Vagina (tissue), 2 donors: ENCODE results near the gene NFATC4.

ENCODE experiments used
- POLR2A ChIP-seq, 2 donors: fragments of 450-650 bp; IDR thresholded peaks; one replicate each; pipeline ENCODE4 v1.6.1; 2017; ENCODE audit warnings: antibody characterized with exemption in 2 of 2, mild to moderate bottlenecking in 2 of 2, moderate library complexity in 2 of 2
- POLR2AphosphoS5 ChIP-seq, 2 donors: sonication (generic); formaldehyde crosslinking; IDR thresholded peaks; one replicate each; pipeline ENCODE4 v1.9.0; 2017; ENCODE audit warnings: antibody characterized with exemption in 2 of 2, mild to moderate bottlenecking in 2 of 2, low read depth in 1 of 2; ENCODE audit not compliant: insufficient read depth in 1 of 2
- TF ChIP-seq, protein P1 (sequence below), 3 experiments: fragments of 450-650 bp in 2 of 3; fragments of 200-600 bp in 1 of 3; sonication (generic) in 1 of 3; IDR thresholded peaks; one replicate each; pipeline ENCODE4 v1.5.1; 2017 to 2019; ENCODE audit warnings: antibody characterized with exemption in 3 of 3, mild to moderate bottlenecking in 2 of 3, moderate library complexity in 2 of 3

DNA sequence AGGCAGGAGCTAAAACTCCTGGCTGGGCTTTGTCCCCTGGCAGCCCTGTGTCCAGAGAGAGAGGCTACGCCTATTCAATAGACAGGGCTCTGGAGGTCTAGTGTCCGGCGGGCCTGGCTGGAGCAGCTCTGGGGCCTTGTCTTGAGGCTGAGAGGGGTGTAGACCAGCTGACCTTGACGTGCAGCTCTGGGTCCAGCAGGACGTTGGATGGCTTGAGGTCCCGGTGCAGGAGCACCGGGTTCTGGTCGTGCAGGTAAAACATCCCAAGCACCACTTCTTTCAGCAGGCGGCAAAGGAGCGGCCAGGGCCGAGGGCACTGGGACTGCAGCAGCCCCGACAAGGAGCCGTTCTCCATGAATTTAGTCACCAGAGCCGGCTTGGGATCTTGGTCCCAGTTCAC is 29.1 kb upstream of the NFATC4 start:
- TF ChIP-seq, protein P1, sequence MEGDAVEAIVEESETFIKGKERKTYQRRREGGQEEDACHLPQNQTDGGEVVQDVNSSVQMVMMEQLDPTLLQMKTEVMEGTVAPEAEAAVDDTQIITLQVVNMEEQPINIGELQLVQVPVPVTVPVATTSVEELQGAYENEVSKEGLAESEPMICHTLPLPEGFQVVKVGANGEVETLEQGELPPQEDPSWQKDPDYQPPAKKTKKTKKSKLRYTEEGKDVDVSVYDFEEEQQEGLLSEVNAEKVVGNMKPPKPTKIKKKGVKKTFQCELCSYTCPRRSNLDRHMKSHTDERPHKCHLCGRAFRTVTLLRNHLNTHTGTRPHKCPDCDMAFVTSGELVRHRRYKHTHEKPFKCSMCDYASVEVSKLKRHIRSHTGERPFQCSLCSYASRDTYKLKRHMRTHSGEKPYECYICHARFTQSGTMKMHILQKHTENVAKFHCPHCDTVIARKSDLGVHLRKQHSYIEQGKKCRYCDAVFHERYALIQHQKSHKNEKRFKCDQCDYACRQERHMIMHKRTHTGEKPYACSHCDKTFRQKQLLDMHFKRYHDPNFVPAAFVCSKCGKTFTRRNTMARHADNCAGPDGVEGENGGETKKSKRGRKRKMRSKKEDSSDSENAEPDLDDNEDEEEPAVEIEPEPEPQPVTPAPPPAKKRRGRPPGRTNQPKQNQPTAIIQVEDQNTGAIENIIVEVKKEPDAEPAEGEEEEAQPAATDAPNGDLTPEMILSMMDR (IDR thresholded peaks at IDR 0.05) = no peak
- TF ChIP-seq POLR2A (IDR thresholded peaks at IDR 0.05) = no peak
- no peak for TF ChIP-seq POLR2AphosphoS5 (IDR thresholded peaks at IDR 0.05; ENCODE audit: insufficient read depth in 1 of 2, low read depth in 1 of 2)
